PC-9 (cell line): Measurements from ENCODE around the gene ERBB3. TPM values are rescaled to one million over a fixed set of nuclear protein-coding genes. Genes with fewer than 3 reads are reported as not detected.

Experiments
- BruUV-seq: library from RNA; stranded (reverse); fragments of 400-500 nt; replicated peaks from 2 replicates; lab custom pipeline; 2021; lab: Mats Ljungman, UMichigan
- CTCF ChIA-PET: fragments of 300-600 bp; sonication (Branson Sonifier 250); formaldehyde crosslinking; loops from one replicate; lab custom pipeline; 2022; ENCODE audit warnings: antibody characterized with exemption; lab: Charles Lee
- POLR2A ChIA-PET: fragments of 300-600 bp; sonication (Branson Sonifier 250); formaldehyde crosslinking; loops from one replicate; lab custom pipeline; 2022; ENCODE audit warnings: antibody characterized with exemption; ENCODE audit not compliant: unreplicated experiment; lab: Charles Lee
- DNase-seq, 2 experiments: peaks; one replicate each; pipeline versions ENCODE4 v3.0.0 to v3.0.0-alpha.2; 2015 to 2022; ENCODE audit warnings: mixed read lengths in 1 of 2
- H2AFZ ChIP-seq: fragments of 200-600 bp; sonication (generic); 2 replicates; pipeline ENCODE4 v1.8.1; 2017; ENCODE audit warnings: antibody characterized with exemption
- H3F3A ChIP-seq: fragments of 200-600 bp; sonication (generic); 2 replicates; pipeline ENCODE4 v1.8.1; 2017; ENCODE audit warnings: antibody characterized with exemption, mild to moderate bottlenecking, low read depth; ENCODE audit not compliant: insufficient read depth
- H3K27ac ChIP-seq: fragments of 200-600 bp; sonication (generic); 2 replicates; pipeline ENCODE4 v1.6.1; 2016; ENCODE audit warnings: mixed run types
- H3K27me3 ChIP-seq: fragments of 200-600 bp; sonication (generic); 2 replicates; pipeline ENCODE4 v1.6.1; 2016; ENCODE audit warnings: low read depth, mixed run types; ENCODE audit not compliant: insufficient read depth
- H3K36me3 ChIP-seq: fragments of 200-600 bp; sonication (generic); 2 replicates; pipeline ENCODE4 v1.6.1; 2016; ENCODE audit warnings: low read depth, mixed run types
- H3K4me1 ChIP-seq: fragments of 200-600 bp; sonication (generic); replicated peaks from 2 replicates; pipeline ENCODE4 v1.6.1; 2016; ENCODE audit warnings: mixed run types; ENCODE audit not compliant: insufficient read depth
- H3K4me2 ChIP-seq: fragments of 200-600 bp; sonication (generic); 2 replicates; pipeline ENCODE4 v1.6.1; 2017; ENCODE audit warnings: mixed run types
- H3K4me3 ChIP-seq: fragments of 200-600 bp; sonication (generic); 2 replicates; pipeline ENCODE4 v1.6.1; 2016; ENCODE audit warnings: mixed run types
- H3K79me2 ChIP-seq: fragments of 200-600 bp; sonication (generic); 2 replicates; pipeline ENCODE4 v1.6.1; 2017; ENCODE audit warnings: low read depth, mixed run types
- H3K9me2 ChIP-seq: fragments of 200-600 bp; sonication (generic); 2 replicates; pipeline ENCODE4 v1.8.1; 2017; ENCODE audit warnings: mild to moderate bottlenecking; ENCODE audit not compliant: insufficient read depth
- H3K9me3 ChIP-seq: fragments of 200-600 bp; sonication (generic); 2 replicates; pipeline ENCODE4 v1.8.1; 2016; ENCODE audit warnings: low read depth; ENCODE audit not compliant: insufficient read depth
- H4K20me1 ChIP-seq: fragments of 200-600 bp; sonication (generic); 2 replicates; pipeline ENCODE4 v1.8.1; 2017; ENCODE audit not compliant: insufficient read depth
- CTCF ChIP-seq: fragments of 200-600 bp; sonication (generic); conservative IDR thresholded peaks from 2 replicates; pipeline ENCODE4 v1.6.1; 2017; ENCODE audit warnings: mixed run types, antibody characterized with exemption, mild to moderate bottlenecking, moderate library complexity
- EZH2 ChIP-seq: fragments of 200-600 bp; sonication (generic); IDR thresholded peaks from 2 replicates; pipeline ENCODE4 v1.8.0; 2017; ENCODE audit warnings: antibody characterized with exemption, low read depth
- intact Hi-C: fragments of 100-400 bp; cut with micrococcal nuclease; formaldehyde crosslinking; loops from one replicate; pipeline ENCODE4 v1.10.0; 2022; ENCODE audit not compliant: unreplicated experiment
- total RNA-seq: library from RNA; stranded (reverse); gene quantifications from 2 replicates; pipeline ENCODE4 v1.2.3, GENCODE V29; 2021

Gene ERBB3
- total RNA-seq, 1 experiment from 2014 or later: 127 TPM

- no peak overlapping the region for H3K4me2 ChIP-seq
- no peaks in the 10 kb centered on the region for H3K9me2 ChIP-seq
- no peak overlapping the region for H3K4me3 ChIP-seq
- no peak for DNase-seq
- H3K4me1 ChIP-seq: 0 out of 2 replicates have a peak, but pooled peaks cover 3% of the 10 kb centered on the region
- no TSS peak for BruUV-seq
- H3K79me2 ChIP-seq: no peaks in the 10 kb centered on the region
- peaks cover 5% of the 10 kb centered on the region; the same call in 1 of the 2 replicates for H3F3A ChIP-seq
- TF ChIP-seq EZH2 (no peak), CTCF (no peak)
- H4K20me1 ChIP-seq: no peaks in the 10 kb centered on the region
- no peak overlapping the region for H3K27ac ChIP-seq
- intact Hi-C loops: no loop called here
- H3K27me3 ChIP-seq: no peaks in the 10 kb centered on the region
- H3K9me3 ChIP-seq: no peaks in the 10 kb centered on the region
- H2AFZ ChIP-seq: no peak overlapping the region
- CTCF ChIA-PET: no interaction called here
- H3K36me3 ChIP-seq: no peaks in the 10 kb centered on the region
- POLR2A ChIA-PET: no interaction called here
Measured at GRCh38 chr12:56061982-56062381, 18.0 kb upstream of the ERBB3 start.

GRCh38 chr12:56062996-56063395 is 17.0 kb upstream of the ERBB3 start:
- CTCF ChIA-PET: interaction anchor here (0.7 kb wide), 1 partner anchor 809 kb away, joined by 7 read pairs; no protein-coding TSS in a partner anchor
- TF ChIP-seq CTCF (no peak), EZH2 (no peak)
- H3K9me3 ChIP-seq: no peaks in the 10 kb centered on the region
- DNase-seq: no peak
- peaks cover 5% of the 10 kb centered on the region; the same call in 1 of the 2 replicates for H3F3A ChIP-seq
- no TSS peak for BruUV-seq
- H2AFZ ChIP-seq: no peak overlapping the region
- H3K36me3 ChIP-seq: no peaks in the 10 kb centered on the region
- H3K27me3 ChIP-seq: no peaks in the 10 kb centered on the region
- intact Hi-C loops: no loop called here
- H3K27ac ChIP-seq: no peak overlapping the region
- H3K79me2 ChIP-seq: no peaks in the 10 kb centered on the region
- no peak overlapping the region for H3K4me2 ChIP-seq
- 0 out of 2 replicates have a peak, but pooled peaks cover 3% of the 10 kb centered on the region for H3K4me1 ChIP-seq
- POLR2A ChIA-PET: no interaction called here
- no peaks in the 10 kb centered on the region for H3K9me2 ChIP-seq
- no peaks in the 10 kb centered on the region for H4K20me1 ChIP-seq
- no peak overlapping the region for H3K4me3 ChIP-seq

- Histone ChIP-seq H3K79me2 (no peaks in the 10 kb centered on the region), H3K9me3 (no peaks in the 10 kb centered on the region), H3F3A (peaks cover 4% of the 10 kb centered on the region; the same call in 1 of the 2 replicates), H3K4me2 (no peak overlapping the region), H3K27ac (no peak overlapping the region), H3K4me1 (peaks cover 4% of the 10 kb centered on the region; the same call in 1 of the 2 replicates), H2AFZ (no peak overlapping the region), H3K27me3 (no peaks in the 10 kb centered on the region), H3K9me2 (no peaks in the 10 kb centered on the region), H4K20me1 (no peaks in the 10 kb centered on the region), H3K4me3 (no peak overlapping the region), H3K36me3 (no peaks in the 10 kb centered on the region)
- DNase-seq: peak in 1 of 2 experiments; percentile 58
- intact Hi-C loops: no loop called here
- ChIA-PET CTCF (interaction anchor here (0.7 kb wide), 1 partner anchor 50 kb away, joined by 3 read pairs; no protein-coding TSS in a partner anchor), POLR2A (no interaction called here)
- BruUV-seq: no TSS peak
- TF ChIP-seq CTCF (no peak), EZH2 (no peak)
Measured at GRCh38 chr12:56071648-56072047, 8.3 kb upstream of the ERBB3 start.
